ENCODE data around the gene KIF21B. TPM values are rescaled to one million over a fixed set of nuclear protein-coding genes. Genes with fewer than 3 reads are reported as not detected.

Gene KIF21B
- total and polyA plus RNA-seq, 2 of the 8 experiments (the other 6 are each of a cell fraction or from before 2014, with no cell fraction given) = 10.8 to 26.5 TPM

DNA sequence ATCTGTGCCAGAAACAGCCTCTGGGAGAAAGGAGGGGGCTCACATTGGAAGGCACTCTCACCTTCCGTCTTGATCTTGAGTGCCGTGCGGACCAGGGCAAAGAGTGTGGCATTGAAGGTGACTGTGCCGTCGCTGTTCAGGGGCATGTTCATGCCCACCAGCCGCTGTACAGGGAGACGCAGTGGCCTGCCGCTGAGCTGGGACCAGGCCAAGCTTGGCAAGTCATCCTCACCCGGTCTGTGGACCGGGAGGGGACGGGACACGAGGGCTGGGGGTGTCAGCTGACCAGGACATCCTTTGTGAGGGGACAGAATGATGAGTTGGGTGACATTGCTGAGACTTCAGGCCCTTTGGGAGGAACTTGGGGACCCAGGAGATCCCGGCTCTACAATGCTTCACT is 25.0 kb upstream of the KIF21B start (continued):
- TF ChIP-seq JUN (IDR thresholded peaks at IDR 0.05; ENCODE audit: low read depth, low read length) (no peak), NANOG (IDR thresholded peaks at IDR 0.05; ENCODE audit: insufficient read depth, low read depth, low read length, poor library complexity, severe bottlenecking) (no peak), PHF8 (conservative IDR thresholded peaks at IDR 0.05; ENCODE audit: low read depth, low read length) (no peak), TAF7 (optimal IDR thresholded peaks at IDR 0.05; ENCODE audit: borderline replicate concordance, low read depth, low read length) (no peak), GTF2F1 (IDR thresholded peaks at IDR 0.05; ENCODE audit: borderline replicate concordance, low read depth, low read length) (no peak)
